Left lung (tissue), 10 donors: ENCODE measurements around the gene TMEM132E. TPM values are rescaled to one million over a fixed set of nuclear protein-coding genes. Genes with fewer than 3 reads are reported as not detected.

ENCODE experiments used
- ATAC-seq: fragments of 200-7000 bp; cut with Tn5 transposase; one replicate; pipeline ENCODE4 v1.9.1; 2020; ENCODE audit warnings: moderate library complexity
- DNase-seq, 4 donors: peaks; one replicate each; pipeline ENCODE4 v3.0.0-alpha.2; 2013 to 2020
- H3K27ac ChIP-seq, 2 donors: fragments of 200-600 bp; sonication (generic) in 1 of 2; one replicate each; pipeline versions ENCODE4 v1.5.0 to v1.8.0; 2020 to 2021
- H3K27me3 ChIP-seq, 2 donors: fragments of 200-600 bp; sonication (generic) in 1 of 2; one replicate each; pipeline versions ENCODE4 v1.5.0 to v1.8.0; 2020 to 2021
- H3K36me3 ChIP-seq, 2 donors: fragments of 200-600 bp; sonication (generic) in 1 of 2; one replicate each; pipeline versions ENCODE4 v1.5.0 to v1.8.0; 2020 to 2021
- H3K4me1 ChIP-seq, 2 donors: fragments of 200-600 bp; one replicate each; pipeline ENCODE4 v1.8.0; 2021
- H3K4me3 ChIP-seq, 2 donors: fragments of 200-600 bp; sonication (generic) in 1 of 2; one replicate each; pipeline versions ENCODE4 v1.5.0 to v1.8.0; 2020 to 2021; ENCODE audit warnings: mild to moderate bottlenecking in 1 of 2
- H3K9me3 ChIP-seq, 2 donors: fragments of 200-600 bp; sonication (generic) in 1 of 2; one replicate each; pipeline versions ENCODE4 v1.5.0 to v1.8.0; 2020 to 2021
- CTCF ChIP-seq, 2 donors: fragments of 200-600 bp; sonication (generic) in 1 of 2; IDR thresholded peaks; one replicate each; pipeline versions ENCODE4 v1.5.0 to v1.8.0; 2021; ENCODE audit warnings: antibody characterized with exemption in 2 of 2
- intact Hi-C, 2 donors: fragments of 100-400 bp; cut with DNase I; formaldehyde crosslinking; loops; one replicate each; pipeline versions ENCODE4 v1.11.2 to v1.14.2; 2022
- polyA plus RNA-seq, 6 donors: library from polyadenylated mRNA; unstranded; fragments of 120-200 nt; gene quantifications; one replicate each; pipeline ENCODE4 v1.2.1, GENCODE V29; 2013; ENCODE audit not compliant: insufficient read length in 6 of 6
- total RNA-seq, 2 donors: library from RNA; stranded (reverse); fragmentation: NEBNext Ultra II Directional; extraction: Animal tissue kit (Norgen Biotek cat#: 25700); gene quantifications; one replicate each; pipeline ENCODE4 v1.2.1, GENCODE V29; 2021
- donor health status: DM: no; HTN: yes; CAD: no.
- donor health status: DM: no; HTN: no; CAD: no.

TMEM132E gene
- total and polyA plus RNA-seq, 8 donors: 0.08 to 0.32 (median 0.14) TPM

- Histone ChIP-seq H3K27me3 (peaks cover 13 to 100% of the 10 kb centered on the region in 2 donors), H3K9me3 (no peaks in the 10 kb centered on the region), H3K36me3 (no peaks in the 10 kb centered on the region), H3K27ac (no peak overlapping the region), H3K4me1 (peaks cover 4 to 8% of the 10 kb centered on the region in 2 donors), H3K4me3 (no peak overlapping the region)
- DNase-seq: no peak
- no peak for ATAC-seq
- TF ChIP-seq CTCF (IDR thresholded peaks at IDR 0.05): no peak
- intact Hi-C loops: loop anchor here in 1 of 2 donors (10.0 kb wide), 1 partner anchor 214 kb away; no protein-coding TSS in a partner anchor
Observed at GRCh38 chr17:34638526-34639260, 59.3 kb downstream of the TMEM132E start.

- no peak overlapping the region for H3K27ac ChIP-seq
- no peak overlapping the region for H3K4me3 ChIP-seq
- no peaks in the 10 kb centered on the region for H3K9me3 ChIP-seq
- peaks cover 4 to 8% of the 10 kb centered on the region in 2 donors for H3K4me1 ChIP-seq
- no peaks in the 10 kb centered on the region for H3K36me3 ChIP-seq
- peaks cover 13 to 97% of the 10 kb centered on the region in 2 donors for H3K27me3 ChIP-seq
- no peak for TF ChIP-seq CTCF (IDR thresholded peaks at IDR 0.05)
- ATAC-seq: no peak
- no peak for DNase-seq
- intact Hi-C loops: loop anchor here in 1 of 2 donors (10.0 kb wide), 1 partner anchor 215 kb away; no protein-coding TSS in a partner anchor
Observed at GRCh38 chr17:34639706-34640425, 60.5 kb downstream of the TMEM132E start.

DNA sequence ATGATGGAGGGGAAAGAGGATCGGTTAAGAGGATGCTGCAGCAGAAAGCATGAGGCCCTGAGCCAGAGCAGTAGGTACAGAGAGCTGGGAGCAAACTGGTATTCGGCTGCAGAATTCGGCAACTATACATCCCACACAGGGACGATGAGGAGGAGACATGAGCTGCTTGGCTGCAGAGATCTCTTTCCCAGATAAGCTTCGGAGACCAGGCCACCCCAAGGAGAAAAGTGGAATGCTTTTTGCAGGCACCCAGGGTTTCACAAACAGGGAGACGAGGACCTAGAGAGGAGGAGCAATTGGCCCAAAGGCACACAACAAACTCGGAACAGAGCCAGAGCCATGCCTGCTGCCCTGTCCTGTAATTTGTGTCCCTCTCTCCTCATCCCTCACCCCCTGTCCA lies 62.0 kb downstream of the TMEM132E start:
- intact Hi-C loops: no loop called here
- H3K27me3 ChIP-seq: peaks cover 13 to 94% of the 10 kb centered on the region in 2 donors
- no peak for ATAC-seq

GRCh38 chr17:34644941-34645550 lies 65.7 kb downstream of the TMEM132E start:
- intact Hi-C loops: no loop called here
- Histone ChIP-seq H3K9me3 (no peaks in the 10 kb centered on the region), H3K4me1 (no peaks in the 10 kb centered on the region), H3K36me3 (no peaks in the 10 kb centered on the region), H3K27me3 (peaks cover 0 to 75% of the 10 kb centered on the region in 2 donors), H3K27ac (no peak overlapping the region), H3K4me3 (no peak overlapping the region)
- DNase-seq (no peak), ATAC-seq (no peak)
- no peak for TF ChIP-seq CTCF (IDR thresholded peaks at IDR 0.05)

More for the DNA sequence above, 62.0 kb downstream of the TMEM132E start:
- DNase-seq: no peak
- peaks cover 4 to 8% of the 10 kb centered on the region in 2 donors for H3K4me1 ChIP-seq
- H3K9me3 ChIP-seq: no peaks in the 10 kb centered on the region
- no peaks in the 10 kb centered on the region for H3K36me3 ChIP-seq
- no peak for TF ChIP-seq CTCF (IDR thresholded peaks at IDR 0.05)
- H3K4me3 ChIP-seq: no peak overlapping the region
- H3K27ac ChIP-seq: no peak overlapping the region

DNA sequence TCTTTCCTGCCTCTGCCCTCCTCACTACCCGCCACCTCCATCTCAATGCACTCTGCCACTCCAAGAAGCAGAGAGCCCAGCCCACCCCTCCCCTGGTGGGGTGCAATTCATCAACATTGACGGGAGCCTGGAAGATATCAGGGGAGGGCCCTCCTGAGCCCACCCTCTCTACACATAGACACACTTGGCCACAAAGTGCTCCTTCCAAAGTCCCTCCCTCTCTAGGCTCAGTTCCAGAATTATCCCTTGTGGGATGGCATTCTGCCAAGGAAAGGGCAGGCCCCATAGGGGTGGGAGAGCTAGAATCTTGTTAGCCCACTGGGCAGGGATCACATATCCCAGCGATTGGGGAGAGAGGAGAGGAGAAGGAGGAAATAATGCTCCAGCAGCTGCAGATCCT lies 66.2 kb downstream of the TMEM132E start:
- no peak overlapping the region for H3K27ac ChIP-seq
- H3K36me3 ChIP-seq: no peaks in the 10 kb centered on the region
- no peaks in the 10 kb centered on the region for H3K9me3 ChIP-seq
- intact Hi-C loops: no loop called here
- H3K4me1 ChIP-seq: no peaks in the 10 kb centered on the region
- DNase-seq (peak in 2 of 4 donors; percentile 22 to 64), ATAC-seq (no peak)
- TF ChIP-seq CTCF (IDR thresholded peaks at IDR 0.05): no peak
- no peak overlapping the region for H3K4me3 ChIP-seq
- peaks cover 0 to 75% of the 10 kb centered on the region in 2 donors for H3K27me3 ChIP-seq
